NT2/D1 (cell line): ENCODE data around the gene ARHGEF26.

Experiments
- DNase-seq: peaks from one replicate; pipeline ENCODE4 v3.0.0-alpha.2; 2011; ENCODE audit warnings: low read depth, low spot score
- H3K27me3 ChIP-seq: 2 replicates; pipeline ENCODE4 v1.6.0; 2011; ENCODE audit warnings: mild to moderate bottlenecking; ENCODE audit not compliant: insufficient read length, insufficient read depth
- H3K36me3 ChIP-seq: 2 replicates; pipeline ENCODE4 v1.6.1; 2011; ENCODE audit warnings: mild to moderate bottlenecking, low read length, mixed read lengths; ENCODE audit not compliant: insufficient read depth, insufficient read length
- H3K4me1 ChIP-seq: 2 replicates; pipeline ENCODE4 v1.5.1; 2011; ENCODE audit not compliant: insufficient read depth, insufficient read length
- H3K4me3 ChIP-seq: 2 replicates; pipeline ENCODE4 v1.5.1; 2011; ENCODE audit warnings: low read depth; ENCODE audit not compliant: insufficient read length
- H3K9ac ChIP-seq: 2 replicates; pipeline ENCODE4 v1.6.0; 2011; ENCODE audit warnings: low read depth; ENCODE audit not compliant: insufficient read length
- H3K9me3 ChIP-seq: 2 replicates; pipeline ENCODE4 v1.5.1; 2011; ENCODE audit warnings: mild to moderate bottlenecking, low read length; ENCODE audit not compliant: insufficient read depth
- SUZ12 ChIP-seq: IDR thresholded peaks from 2 replicates; pipeline ENCODE4 v1.6.1; 2011; ENCODE audit not compliant: insufficient read length, insufficient read depth; ENCODE audit errors: extremely low read depth
- YY1 ChIP-seq: IDR thresholded peaks from 2 replicates; pipeline ENCODE4 v1.6.1; 2011; ENCODE audit not compliant: insufficient read length, insufficient read depth
- ZNF274 ChIP-seq: IDR thresholded peaks from 2 replicates; pipeline ENCODE4 v1.6.1; 2011; ENCODE audit warnings: mild to moderate bottlenecking, low read depth, low read length

Gene ARHGEF26

GRCh38 chr3:154209499-154209898, 88.3 kb downstream of the ARHGEF26 start:
- no peak for DNase-seq
- peaks cover 6% of the 10 kb centered on the region for H3K36me3 ChIP-seq
- H3K9ac ChIP-seq = no peak overlapping the region
- no peaks in the 10 kb centered on the region for H3K4me1 ChIP-seq
- H3K9me3 ChIP-seq = peaks cover 15% of the 10 kb centered on the region
- no peaks in the 10 kb centered on the region for H3K27me3 ChIP-seq
- H3K4me3 ChIP-seq = no peak overlapping the region
- no peak for TF ChIP-seq YY1
- no peak for TF ChIP-seq SUZ12
- TF ChIP-seq ZNF274 = no peak

- Histone ChIP-seq H3K4me3 (no peak overlapping the region), H3K36me3 (peaks cover 6% of the 10 kb centered on the region), H3K27me3 (no peaks in the 10 kb centered on the region), H3K4me1 (no peaks in the 10 kb centered on the region), H3K9me3 (peaks cover 8% of the 10 kb centered on the region), H3K9ac (no peak overlapping the region)
- TF ChIP-seq ZNF274 = no peak
- no peak for TF ChIP-seq YY1
- no peak for TF ChIP-seq SUZ12
- no peak for DNase-seq
These were observed 89.8 kb downstream of the ARHGEF26 start for GRCh38 chr3:154210986-154211385.

DNA sequence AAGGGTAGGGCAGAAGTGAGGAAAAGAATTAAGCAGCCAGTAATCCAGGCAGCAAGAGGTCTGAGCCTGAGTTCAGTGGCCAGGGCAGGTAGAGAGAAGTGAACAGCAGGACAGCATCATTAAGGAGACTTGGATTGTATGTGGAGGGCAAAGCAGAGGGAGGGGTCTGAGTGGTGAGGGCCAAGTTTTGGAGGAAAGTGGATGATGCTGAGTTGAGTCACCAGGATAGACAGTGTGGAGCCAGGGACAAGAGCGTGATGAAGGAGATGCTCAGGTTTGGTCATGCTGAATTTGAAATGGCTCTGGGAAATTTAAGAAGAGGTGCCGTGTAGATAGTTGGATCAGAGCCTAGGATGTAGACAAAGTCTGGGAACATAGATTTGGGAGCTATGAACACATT, 93.1 kb downstream of the ARHGEF26 start:
- H3K4me1 ChIP-seq = no peaks in the 10 kb centered on the region
- no peak overlapping the region for H3K4me3 ChIP-seq
- H3K36me3 ChIP-seq = peaks cover 6% of the 10 kb centered on the region
- DNase-seq = no peak
- no peaks in the 10 kb centered on the region for H3K27me3 ChIP-seq
- H3K9ac ChIP-seq = no peak overlapping the region
- peaks cover 8% of the 10 kb centered on the region for H3K9me3 ChIP-seq
- no peak for TF ChIP-seq SUZ12
- no peak for TF ChIP-seq YY1

GRCh38 chr3:154217671-154218070, 96.5 kb downstream of the ARHGEF26 start:
- H3K27me3 ChIP-seq = no peaks in the 10 kb centered on the region
- DNase-seq = no peak
- TF ChIP-seq YY1 (no peak), SUZ12 (no peak), ZNF274 (no peak)
- no peak overlapping the region for H3K9ac ChIP-seq
- H3K36me3 ChIP-seq = no peaks in the 10 kb centered on the region
- H3K4me3 ChIP-seq = no peak overlapping the region
- H3K9me3 ChIP-seq = no peaks in the 10 kb centered on the region; the same call in 1 of the 2 replicates
- no peaks in the 10 kb centered on the region for H3K4me1 ChIP-seq

DNA sequence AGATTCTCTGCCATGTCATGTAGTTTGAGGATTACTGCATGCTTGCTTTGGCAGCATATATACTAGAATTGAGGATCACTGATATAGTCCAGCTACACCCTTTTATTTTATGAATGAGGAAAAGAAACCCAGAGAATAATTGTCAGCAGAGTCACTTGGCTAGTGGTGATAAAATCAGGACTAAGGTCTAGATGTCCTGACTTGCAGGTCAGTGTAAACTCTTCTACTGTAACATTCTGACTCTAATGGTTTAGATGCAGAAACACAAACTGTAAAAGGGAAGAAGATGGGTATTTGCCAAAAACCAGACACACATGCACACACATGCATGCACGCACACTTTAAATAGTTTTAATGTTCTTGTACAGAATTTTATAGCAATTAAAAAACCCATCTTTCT, 97.5 kb downstream of the ARHGEF26 start:
- Histone ChIP-seq H3K4me1 (no peaks in the 10 kb centered on the region), H3K36me3 (no peaks in the 10 kb centered on the region), H3K9me3 (no peaks in the 10 kb centered on the region), H3K27me3 (no peaks in the 10 kb centered on the region), H3K9ac (no peak overlapping the region), H3K4me3 (no peak overlapping the region)
- TF ChIP-seq YY1 (no peak), ZNF274 (no peak), SUZ12 (no peak)
- DNase-seq = no peak

DNA sequence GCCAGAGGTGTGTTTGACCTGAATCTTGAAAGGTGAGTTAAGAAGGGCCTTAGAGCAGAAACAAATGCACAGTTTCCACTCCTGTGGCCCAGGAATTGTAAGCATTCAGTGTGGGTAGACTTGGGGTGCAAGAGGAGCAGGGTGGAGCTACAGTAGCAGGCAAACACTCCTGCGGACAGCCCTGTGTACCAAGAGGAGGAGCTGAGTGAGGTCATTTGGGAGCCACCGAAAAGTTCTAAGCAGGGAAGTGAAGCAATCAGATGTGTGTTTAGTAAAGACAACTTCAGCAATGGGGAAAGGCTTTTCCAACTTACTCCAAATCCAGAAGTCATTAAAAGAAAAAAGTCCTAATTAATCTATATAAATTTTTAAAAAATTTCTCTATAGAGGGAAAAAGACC, 99.3 kb downstream of the ARHGEF26 start:
- no peak for DNase-seq
- TF ChIP-seq YY1 = no peak
- TF ChIP-seq ZNF274 = no peak
- TF ChIP-seq SUZ12 = no peak
- Histone ChIP-seq H3K9ac (no peak overlapping the region), H3K27me3 (no peaks in the 10 kb centered on the region), H3K9me3 (no peaks in the 10 kb centered on the region), H3K4me3 (no peak overlapping the region), H3K36me3 (no peaks in the 10 kb centered on the region), H3K4me1 (no peaks in the 10 kb centered on the region)

GRCh38 chr3:154223519-154223918, 102.3 kb downstream of the ARHGEF26 start:
- Histone ChIP-seq H3K9ac (no peak overlapping the region), H3K9me3 (no peaks in the 10 kb centered on the region), H3K27me3 (no peaks in the 10 kb centered on the region), H3K4me3 (no peak overlapping the region), H3K4me1 (peaks cover under 1% of the 10 kb centered on the region), H3K36me3 (no peaks in the 10 kb centered on the region)
- TF ChIP-seq SUZ12 (no peak), YY1 (no peak), ZNF274 (no peak)
- no peak for DNase-seq

- no peaks in the 10 kb centered on the region for H3K36me3 ChIP-seq
- H3K27me3 ChIP-seq = no peaks in the 10 kb centered on the region
- H3K9me3 ChIP-seq = no peaks in the 10 kb centered on the region
- DNase-seq = no peak
- H3K9ac ChIP-seq = no peak overlapping the region
- H3K4me1 ChIP-seq = peaks cover 4% of the 10 kb centered on the region
- H3K4me3 ChIP-seq = no peak overlapping the region
- TF ChIP-seq SUZ12 (no peak), YY1 (no peak), ZNF274 (no peak)
These were observed 103.2 kb downstream of the ARHGEF26 start for GRCh38 chr3:154224366-154224765.
